GM11168 (cell line): ENCODE results near the gene TNC.

Source experiments
- in situ Hi-C: fragments of 300-500 bp; cut with MboI; formaldehyde crosslinking; loops from one replicate; pipeline ENCODE4 v1.12.0; 2022; ENCODE audit warnings: low sequenced_read_pairs; ENCODE audit not compliant: unreplicated experiment

Gene TNC

DNA sequence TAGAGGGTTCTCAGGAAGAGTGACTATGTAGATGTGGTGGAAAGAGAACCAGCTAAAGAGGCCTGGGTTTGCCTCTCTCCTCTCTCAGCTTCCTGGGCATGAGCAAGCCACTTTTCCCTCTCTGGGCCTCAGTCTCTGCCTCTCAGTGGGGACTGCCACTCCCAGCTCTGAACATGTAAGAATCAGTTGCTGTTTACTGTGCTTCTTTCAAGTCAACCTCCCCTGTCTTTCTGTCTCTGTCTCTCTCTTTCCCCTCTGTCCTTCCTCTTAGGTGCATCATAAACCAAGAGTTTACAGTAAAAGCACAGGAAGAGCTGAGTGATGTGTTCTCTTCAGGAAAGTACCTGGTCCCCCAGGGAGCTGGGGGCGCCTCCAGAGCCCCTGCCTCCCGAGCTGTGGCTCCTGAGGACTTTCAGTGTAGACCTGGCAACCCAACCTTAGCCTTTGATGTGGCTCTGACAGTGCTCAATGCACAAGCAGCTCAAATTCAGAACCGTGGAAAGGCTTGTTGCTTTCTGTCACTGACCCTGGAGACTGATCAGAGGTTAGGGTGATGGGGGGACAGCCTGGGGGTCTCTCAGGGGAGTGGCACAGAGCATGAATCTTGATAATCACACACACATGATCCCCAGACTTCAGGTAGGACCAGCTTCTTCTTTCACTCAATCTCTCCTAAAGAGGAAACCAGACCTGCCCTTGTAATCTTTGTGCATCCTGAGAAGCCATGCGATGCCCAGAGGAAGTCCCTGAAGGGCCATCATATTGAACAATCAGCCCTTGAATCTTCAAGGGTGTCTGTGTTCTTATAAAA, 128.2 kb downstream of the TNC start:
- in situ Hi-C loops = no loop called here

DNA sequence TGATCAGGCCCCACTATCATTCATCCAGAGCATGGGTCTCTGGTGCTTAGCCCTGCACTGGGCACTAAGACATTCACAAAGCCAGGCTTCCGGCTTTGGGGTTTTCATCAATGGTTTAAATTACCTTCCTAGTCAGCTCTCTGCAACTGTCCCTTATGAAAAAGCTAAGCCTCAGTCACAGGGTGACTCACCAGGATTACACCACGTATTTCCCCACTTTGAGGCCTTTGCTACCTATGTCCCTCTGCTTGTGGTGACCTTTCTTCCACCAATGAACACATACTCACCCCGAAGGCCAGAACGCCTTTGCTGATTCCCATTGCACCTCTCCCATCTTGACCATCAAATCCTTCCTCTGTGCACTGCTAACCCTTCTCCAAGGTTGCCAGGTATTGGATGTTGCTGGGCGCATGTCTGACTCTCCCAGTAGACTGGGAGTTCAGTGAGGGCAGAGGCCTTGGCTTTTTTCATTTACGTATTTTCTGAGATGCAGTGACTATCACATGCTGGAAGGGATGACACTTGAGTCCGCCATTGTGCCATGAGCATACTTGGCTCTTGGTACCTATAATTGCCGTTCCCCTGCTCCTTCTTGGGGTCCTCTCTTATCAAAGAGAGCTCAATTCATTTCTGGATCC, 128.9 kb downstream of the TNC start:
- in situ Hi-C loops = no loop called here

DNA sequence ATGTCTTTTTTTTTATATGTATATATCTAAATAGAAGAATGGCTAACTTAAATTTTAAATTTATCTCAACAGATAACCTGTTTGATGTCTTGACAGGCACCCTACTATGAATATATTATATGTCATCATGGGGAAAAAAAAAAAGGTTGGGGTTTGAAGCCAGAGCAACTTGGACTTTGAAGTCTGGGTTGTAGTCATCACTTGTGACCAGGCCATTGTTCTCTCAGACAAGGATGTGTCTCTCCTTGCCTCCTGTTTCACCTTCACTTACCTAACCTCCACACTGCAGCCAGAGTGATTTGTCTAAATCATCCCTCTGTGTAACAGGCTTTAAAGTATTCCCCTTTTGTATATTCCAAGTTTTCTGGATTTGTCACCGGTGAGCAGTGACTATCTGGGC, 130.8 kb downstream of the TNC start:
- in situ Hi-C loops = no loop called here

DNA sequence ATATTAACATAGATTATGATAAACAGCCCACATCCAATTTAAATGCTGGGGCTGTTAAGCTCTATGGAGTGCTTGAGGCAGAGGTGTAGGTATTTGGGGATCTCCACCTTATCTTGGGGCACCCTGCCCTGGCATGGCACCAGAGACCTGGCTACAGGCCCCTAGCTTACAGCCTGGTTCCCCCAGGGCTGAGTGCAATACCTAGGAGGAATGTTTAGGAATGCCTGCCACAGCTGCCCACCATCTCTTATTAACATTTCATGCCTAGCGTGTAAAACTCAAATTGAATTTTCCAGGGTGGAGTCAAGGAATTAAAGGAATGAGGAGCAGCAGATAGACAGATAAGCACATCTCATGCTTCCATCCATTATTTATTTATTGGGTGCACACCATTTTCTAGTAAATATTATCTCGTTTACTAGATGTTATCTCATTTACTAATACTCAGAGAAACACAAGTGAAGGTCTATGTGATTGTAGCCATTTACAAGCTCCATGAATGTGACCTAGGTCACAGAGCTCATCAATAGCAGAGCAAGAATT, 131.9 kb downstream of the TNC start:
- in situ Hi-C loops = no loop called here

DNA sequence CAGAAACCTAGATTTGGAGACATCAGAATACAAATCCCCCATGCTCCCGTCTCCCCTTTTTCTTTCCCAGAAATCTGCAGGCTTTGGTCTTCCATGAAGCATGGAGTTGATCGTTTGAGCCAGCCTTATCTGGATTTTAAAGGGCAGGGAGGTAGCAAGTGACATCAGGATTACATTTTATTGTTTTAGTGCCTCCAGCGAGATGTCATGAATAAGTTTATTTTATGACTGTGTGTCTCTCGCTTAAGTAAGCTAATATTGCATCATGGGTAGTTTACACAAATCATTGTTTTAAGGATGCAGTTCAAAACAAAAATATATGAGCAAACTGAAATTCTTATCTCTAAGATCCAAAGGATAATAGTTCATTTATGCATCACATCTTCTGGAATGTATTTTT, 136.9 kb downstream of the TNC start:
- in situ Hi-C loops = no loop called here

DNA sequence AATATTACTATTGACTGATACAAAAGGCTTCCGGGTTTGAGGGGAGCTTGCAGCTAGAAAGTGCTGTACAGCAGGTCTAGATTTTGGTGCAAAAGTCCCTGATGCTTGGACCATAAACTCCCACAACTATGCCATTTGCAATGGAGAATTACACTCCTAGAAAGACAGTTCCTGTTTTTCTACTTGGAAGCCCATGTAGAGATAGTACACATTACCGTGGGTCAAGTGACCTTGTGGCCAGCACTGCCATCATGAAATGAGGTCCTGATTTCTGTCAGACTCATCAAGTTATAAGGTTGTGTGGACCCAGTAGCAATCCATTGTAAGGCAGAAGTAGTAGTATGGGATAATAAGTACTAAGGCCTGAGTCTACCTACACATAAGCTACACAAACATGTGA, 144.7 kb downstream of the TNC start:
- in situ Hi-C loops = no loop called here

DNA sequence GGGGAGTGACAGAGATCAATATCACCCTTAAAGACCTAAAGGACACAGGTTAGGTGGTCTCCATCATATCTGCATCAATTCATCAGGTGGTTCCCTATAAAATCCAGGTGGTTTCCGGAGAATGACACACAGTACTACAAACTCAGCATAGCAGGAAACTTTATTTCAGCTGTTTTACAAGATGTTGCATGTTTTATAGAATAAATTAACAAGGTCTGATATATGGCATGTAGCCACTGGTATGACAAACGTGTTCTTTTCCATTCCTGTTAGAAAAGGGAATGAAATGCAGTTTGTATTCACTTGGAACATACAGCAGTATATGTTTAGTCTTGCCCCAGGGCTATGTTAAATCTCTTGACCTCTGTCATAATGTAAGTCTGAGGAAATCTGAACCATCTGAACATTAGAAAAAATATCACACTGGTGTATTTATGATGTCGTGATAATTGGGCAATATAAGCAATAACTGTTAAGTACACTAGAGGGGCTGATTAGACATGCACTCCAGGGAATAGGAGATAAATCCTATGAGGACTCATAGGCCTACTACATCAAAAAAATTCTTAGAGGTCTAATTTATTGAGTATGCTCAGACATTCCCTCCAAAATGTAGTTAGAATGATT, 145.3 kb downstream of the TNC start:
- in situ Hi-C loops = no loop called here
